Stimulated activated CD4-positive, alpha-beta T cell treated with anti-CD3 and anti-CD28 coated beads, Interleukin-12 subunit alpha, Interleukin-12 subunit beta, amount 100 ng/mL, for 48 hours (primary cell): ENCODE results near the gene ITGA11.

ENCODE experiments used
- DNase-seq, 3 donors: peaks; one replicate each; pipeline ENCODE4 v3.0.0-alpha.2; 2020; ENCODE audit warnings: low read depth in 2 of 3, low spot score in 1 of 3

Gene ITGA11

GRCh38 chr15:68449389-68449788, 17.4 kb upstream of the ITGA11 start:
- no peak for DNase-seq

DNA sequence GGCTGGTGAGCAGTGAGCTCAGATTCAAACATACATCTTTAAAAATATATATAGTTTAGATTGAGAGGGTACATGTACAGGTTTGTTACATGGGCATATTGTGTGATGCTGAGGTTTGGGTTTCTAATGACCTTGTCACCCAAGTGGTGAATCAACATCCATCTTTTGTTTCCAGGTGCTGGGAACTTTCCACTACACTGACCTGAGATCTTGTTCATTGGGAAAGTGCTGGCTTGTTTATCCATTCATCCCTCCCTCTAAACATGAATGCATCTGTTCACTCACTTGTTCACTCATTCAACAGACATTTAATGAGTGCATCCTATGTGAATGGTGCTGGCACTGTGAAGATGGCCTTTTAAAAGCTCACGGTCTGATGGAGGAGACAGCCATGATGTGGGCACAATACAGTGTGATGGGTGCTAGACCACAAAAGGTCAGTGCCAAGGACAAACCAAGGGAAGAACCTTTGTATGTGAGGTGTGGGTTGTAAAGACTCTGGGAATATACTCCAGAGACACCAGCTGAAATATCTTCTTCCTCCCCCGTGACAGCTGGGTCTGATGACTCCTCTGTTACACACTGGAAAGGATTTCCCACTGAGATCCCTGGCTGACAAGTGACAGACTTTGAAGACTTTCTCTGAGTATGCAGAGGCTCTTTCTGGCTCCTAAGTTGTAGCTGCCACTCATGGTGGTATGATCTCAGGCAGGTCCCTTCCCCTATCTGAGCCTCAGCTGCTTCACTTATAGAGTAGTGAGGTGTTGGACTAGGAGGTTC, 16.2 kb upstream of the ITGA11 start:
- DNase-seq, result no peak

DNA sequence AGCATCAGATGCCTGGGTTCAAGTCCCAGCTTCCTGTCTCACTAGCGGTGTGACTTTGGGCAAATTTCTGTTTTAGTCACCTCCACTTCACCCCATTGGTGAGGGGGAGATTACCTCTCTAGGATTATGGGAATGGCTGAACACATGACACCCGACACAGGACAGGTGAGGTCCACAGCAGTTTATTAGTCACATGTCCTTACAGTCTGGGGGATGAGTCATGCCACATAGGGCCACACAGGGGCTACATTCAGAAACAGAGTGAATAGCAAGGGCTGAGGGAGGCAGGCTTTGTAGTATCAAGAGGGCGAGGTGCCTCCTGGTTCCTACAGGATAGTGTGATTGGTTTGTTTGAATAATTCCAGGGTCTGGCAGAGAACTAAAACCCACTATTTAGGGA, 15.2 kb upstream of the ITGA11 start:
- DNase-seq, result no peak

- DNase-seq, result no peak
Measured at GRCh38 chr15:68445351-68445750, 13.4 kb upstream of the ITGA11 start.

- DNase-seq, result no peak
Measured at GRCh38 chr15:68444336-68444735, 12.4 kb upstream of the ITGA11 start.

- no peak for DNase-seq
Measured at GRCh38 chr15:68442903-68443302, 10.9 kb upstream of the ITGA11 start.

- DNase-seq, result no peak
Measured at GRCh38 chr15:68442041-68442440, 10.1 kb upstream of the ITGA11 start.

DNA sequence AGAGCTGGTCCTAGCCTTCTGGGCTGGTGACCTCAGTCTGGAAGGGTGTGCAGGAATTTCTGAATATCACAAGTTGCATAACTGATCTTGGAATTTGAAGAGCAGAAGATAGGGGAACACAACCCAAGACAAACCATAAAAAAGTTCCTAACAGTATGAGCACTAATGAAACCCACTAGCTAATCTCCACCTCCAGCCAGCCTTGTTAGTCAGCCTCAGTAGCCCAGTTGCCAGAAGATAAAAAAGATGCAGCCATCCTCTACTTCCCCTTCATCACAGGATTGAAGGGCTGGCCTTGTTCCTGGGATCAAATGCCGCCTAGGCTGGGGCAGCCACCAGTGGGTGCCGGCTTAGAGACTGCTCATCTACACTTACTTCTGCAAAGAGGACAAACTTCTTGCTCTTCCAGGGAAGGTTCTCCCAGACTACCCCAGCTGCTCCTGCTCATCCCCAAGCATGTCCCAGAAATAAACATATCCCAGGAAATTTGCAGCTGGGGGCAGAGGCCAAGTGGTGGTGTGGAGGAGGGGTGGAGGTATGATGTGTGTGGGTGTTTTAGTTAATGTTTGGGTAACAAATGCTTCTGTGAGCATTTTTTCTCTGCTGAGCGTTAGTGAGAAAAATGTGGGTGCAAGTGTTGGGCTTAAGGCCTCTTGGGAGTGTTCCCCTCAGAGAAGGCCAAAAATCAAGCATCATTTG, 9.2 kb upstream of the ITGA11 start:
- DNase-seq, result no peak

GRCh38 chr15:68440136-68440535, 8.2 kb upstream of the ITGA11 start:
- no peak for DNase-seq

- DNase-seq, result no peak
Measured at GRCh38 chr15:68439506-68439905, 7.5 kb upstream of the ITGA11 start.

GRCh38 chr15:68436680-68437079, 4.7 kb upstream of the ITGA11 start:
- no peak for DNase-seq

DNA sequence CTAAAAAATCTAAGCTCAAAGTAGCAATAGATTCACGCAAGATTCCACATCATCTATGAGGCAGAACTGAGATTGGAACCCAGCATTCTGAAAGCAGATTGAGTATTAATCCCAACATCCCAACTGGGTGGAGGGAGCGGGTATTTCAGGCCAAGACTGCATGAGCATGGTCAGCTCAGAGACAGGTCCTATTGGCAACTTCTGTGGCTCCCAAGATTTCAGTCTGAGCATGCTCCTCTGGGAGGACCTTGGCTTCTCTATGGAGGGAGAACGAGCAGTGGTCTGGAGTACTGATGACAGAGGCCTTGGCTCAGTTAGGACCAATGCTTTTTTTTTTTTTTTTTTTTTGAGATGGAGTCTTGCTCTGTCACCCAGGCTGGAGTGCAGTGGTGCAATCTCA, 4.0 kb upstream of the ITGA11 start:
- DNase-seq, result no peak

DNA sequence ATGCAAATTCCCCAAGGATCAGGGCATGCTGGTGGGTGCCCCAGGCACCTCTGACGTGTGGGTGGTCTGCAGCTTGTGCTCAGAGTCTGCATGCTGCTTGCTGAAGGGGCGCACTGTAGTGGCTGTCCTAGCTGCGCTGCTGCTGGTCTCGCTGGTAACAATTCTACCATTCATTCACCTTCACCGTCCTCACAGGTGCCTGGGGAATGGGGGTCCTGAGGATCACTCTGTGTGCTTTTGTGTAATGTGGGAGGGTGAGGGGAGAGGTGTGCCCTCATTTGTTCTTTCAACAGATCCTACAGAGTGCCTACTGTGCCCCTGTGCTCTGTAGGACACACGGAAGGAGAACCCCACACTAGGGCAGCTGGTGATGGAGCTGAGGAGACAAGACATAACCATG, 2.1 kb upstream of the ITGA11 start:
- no peak for DNase-seq

GRCh38 chr15:68433551-68433950, 1.6 kb upstream of the ITGA11 start:
- DNase-seq, result no peak

- no peak for DNase-seq
Measured at GRCh38 chr15:68432441-68433064, 590 bp upstream of the ITGA11 start.

DNA sequence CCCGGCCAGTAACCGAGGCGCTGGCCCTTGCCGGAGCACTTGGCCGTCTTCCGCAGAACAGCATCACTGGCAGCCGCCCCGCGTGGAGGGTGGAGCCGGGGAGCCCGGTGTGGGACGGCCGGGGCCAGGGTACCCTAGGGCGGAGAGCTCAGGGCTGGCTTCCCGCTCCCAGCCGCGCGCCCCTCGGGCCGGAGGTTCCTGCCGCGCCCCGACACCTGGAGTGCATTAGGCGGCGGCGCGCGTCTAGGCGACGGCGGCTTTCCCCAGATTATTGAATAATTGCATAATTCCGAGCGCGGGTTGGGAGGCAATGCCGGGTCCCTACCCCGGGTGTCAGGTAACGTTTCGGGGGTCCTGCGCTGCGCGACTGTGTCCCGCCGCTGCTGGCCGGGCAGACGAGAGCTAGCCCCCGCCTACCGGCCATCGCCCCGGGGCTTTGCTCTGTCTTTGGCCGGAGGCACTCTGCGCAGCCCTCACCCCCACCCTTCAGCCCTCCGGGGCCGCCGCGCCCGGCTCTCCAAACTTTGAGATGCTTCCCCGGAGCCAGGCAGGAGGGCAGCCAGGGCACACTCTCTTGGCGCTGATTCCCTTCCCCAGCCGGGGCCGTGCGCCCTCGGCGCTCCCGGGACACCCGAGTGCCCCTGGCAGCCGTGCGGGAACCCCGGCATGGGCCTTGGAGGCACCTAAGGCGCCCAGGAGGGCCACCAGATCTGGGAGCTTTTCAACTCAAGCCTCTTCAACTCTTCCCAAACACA, 749 bp downstream of the ITGA11 start:
- DNase-seq, result no peak

GRCh38 chr15:68430471-68431036, 1.4 kb downstream of the ITGA11 start:
- no peak for DNase-seq

DNA sequence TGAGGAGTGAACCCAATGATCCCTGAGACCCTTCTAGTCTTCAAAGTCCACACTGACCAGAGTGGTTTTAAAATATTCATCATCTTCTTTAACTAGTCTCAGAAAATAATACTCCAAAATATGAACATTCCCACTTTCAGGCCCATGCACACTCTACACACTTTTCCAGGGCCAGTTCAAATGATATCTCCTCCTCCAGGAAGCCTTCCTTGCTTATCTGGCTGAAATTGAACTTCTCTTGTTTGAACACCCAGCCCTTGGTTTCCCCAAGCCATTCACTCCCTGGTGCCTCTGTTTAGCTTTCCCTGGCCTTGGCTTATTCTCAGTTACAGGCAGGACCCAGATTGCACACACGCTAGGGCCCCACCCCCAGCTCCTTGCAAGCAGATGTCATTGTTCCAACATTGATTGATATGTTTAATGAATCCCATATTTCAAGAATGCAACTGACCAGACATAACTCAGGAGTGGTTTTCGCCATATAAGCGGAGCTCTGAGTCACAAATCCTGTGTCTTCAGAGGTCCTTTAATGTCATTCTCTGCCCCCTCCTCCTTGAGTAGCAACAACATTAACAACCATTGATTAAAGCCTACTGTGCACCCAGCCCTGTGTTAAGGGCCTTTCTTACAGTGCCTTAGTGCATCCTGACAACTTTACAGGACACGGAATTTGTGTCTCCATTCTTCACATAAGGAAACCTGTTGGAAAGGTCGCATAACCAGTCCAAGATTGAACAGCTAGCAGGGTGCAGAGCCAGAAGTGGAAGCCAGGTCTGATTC, 2.1 kb downstream of the ITGA11 start:
- no peak for DNase-seq

DNA sequence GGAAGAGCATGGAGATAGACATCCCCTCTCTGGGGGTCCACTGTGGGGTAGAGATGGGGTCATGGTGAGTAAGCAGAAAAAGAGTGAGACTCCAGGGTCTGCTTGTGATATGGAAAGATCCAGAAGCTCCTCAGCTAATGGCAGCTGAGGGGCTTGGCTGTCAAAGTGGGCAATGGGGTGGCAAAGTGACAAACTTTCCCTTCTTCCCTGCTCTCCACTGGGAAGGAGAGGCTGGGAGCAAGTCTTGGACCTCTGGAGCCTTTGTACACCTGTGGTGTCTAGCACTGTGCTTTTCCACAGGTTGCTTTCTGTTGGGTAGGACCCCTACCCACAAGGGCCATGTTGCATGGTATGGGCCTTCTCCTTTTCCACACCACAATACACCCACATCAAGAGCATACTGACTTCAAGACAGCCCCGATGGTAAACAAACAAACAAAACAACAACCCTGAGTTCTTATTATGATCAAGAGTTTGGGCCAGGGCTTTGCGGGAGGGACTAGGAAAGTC, 3.5 kb downstream of the ITGA11 start:
- DNase-seq, result no peak

- DNase-seq, result no peak
Measured at GRCh38 chr15:68427963-68428362, 4.0 kb downstream of the ITGA11 start.
